Chondrocyte (in vitro differentiated cells): Measurements from ENCODE around the gene SEC14L2. TPM values are rescaled to one million over a fixed set of nuclear protein-coding genes. Genes with fewer than 3 reads are reported as not detected.
A peak's percentile ranks its signal among the peaks of the same experiment; 100 is the strongest.

Source experiments
- DNase-seq: peaks from one replicate; pipeline ENCODE4 v3.0.0; 2021; ENCODE audit warnings: mixed read lengths, low spot score
- H3K27ac Mint-ChIP-seq: one replicate; pipeline ENCODE4 v1.8.0; 2021; ENCODE audit warnings: mild to moderate bottlenecking, moderate library complexity, mixed read lengths; ENCODE audit not compliant: unreplicated experiment
- H3K27me3 Mint-ChIP-seq: 2 replicates; pipeline ENCODE4 v1.8.0; 2021; ENCODE audit warnings: low read depth, mixed read lengths
- H3K36me3 Mint-ChIP-seq: 2 replicates; pipeline ENCODE4 v1.8.0; 2021; ENCODE audit warnings: low read depth, mixed read lengths
- H3K4me1 Mint-ChIP-seq: 2 replicates; pipeline ENCODE4 v1.8.0; 2021; ENCODE audit warnings: low read depth, mild to moderate bottlenecking, mixed read lengths
- H3K4me3 Mint-ChIP-seq: one replicate; pipeline ENCODE4 v1.8.0; 2021; ENCODE audit warnings: mild to moderate bottlenecking, moderate library complexity, mixed read lengths; ENCODE audit not compliant: unreplicated experiment
- H3K9me3 Mint-ChIP-seq: 2 replicates; pipeline ENCODE4 v1.8.0; 2021; ENCODE audit warnings: low read depth, mixed read lengths
- total RNA-seq: library from RNA; stranded (reverse); gene quantifications from 3 replicates; pipeline ENCODE4 v1.2.1, GENCODE V29; 2021
- TF ChIP-seq, protein P1 (sequence below): fragments of 200-600 bp; sonication (generic); IDR thresholded peaks from 2 replicates; pipeline ENCODE4 v1.5.0; 2021; ENCODE audit warnings: antibody characterized with exemption, mild to moderate bottlenecking, moderate library complexity

SEC14L2 gene
- total RNA-seq, 1 donor from 2014 or later, result 15.5 TPM

DNA sequence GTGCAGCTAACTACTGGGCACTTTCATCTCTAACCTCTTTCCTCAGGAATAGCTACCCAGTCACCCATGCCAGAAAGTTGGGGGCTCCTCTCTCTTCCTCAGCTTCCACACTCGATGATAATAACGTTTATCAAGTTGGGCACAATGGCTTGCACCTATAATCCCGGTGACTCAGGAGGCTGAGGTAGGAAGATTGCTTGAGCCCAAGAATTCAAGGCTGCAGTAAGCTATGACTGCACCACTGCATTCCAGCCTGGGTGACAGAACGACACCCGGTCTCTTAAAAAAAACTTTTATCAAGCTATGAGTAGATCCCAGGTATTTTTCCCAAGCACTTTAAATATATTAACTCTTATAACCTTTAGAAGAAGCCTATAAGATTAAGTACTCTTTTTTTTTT is 42.2 kb upstream of the SEC14L2 start:
- TF ChIP-seq, protein P1, sequence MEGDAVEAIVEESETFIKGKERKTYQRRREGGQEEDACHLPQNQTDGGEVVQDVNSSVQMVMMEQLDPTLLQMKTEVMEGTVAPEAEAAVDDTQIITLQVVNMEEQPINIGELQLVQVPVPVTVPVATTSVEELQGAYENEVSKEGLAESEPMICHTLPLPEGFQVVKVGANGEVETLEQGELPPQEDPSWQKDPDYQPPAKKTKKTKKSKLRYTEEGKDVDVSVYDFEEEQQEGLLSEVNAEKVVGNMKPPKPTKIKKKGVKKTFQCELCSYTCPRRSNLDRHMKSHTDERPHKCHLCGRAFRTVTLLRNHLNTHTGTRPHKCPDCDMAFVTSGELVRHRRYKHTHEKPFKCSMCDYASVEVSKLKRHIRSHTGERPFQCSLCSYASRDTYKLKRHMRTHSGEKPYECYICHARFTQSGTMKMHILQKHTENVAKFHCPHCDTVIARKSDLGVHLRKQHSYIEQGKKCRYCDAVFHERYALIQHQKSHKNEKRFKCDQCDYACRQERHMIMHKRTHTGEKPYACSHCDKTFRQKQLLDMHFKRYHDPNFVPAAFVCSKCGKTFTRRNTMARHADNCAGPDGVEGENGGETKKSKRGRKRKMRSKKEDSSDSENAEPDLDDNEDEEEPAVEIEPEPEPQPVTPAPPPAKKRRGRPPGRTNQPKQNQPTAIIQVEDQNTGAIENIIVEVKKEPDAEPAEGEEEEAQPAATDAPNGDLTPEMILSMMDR, result no peak
- Mint-ChIP-seq H3K4me1 (peaks cover 37% of the 10 kb centered on the region), H3K27me3 (no peaks in the 10 kb centered on the region), H3K27ac (no peak overlapping the region), H3K36me3 (peaks cover 15% of the 10 kb centered on the region), H3K9me3 (no peaks in the 10 kb centered on the region), H3K4me3 (no peak overlapping the region)
- no peak for DNase-seq

DNA sequence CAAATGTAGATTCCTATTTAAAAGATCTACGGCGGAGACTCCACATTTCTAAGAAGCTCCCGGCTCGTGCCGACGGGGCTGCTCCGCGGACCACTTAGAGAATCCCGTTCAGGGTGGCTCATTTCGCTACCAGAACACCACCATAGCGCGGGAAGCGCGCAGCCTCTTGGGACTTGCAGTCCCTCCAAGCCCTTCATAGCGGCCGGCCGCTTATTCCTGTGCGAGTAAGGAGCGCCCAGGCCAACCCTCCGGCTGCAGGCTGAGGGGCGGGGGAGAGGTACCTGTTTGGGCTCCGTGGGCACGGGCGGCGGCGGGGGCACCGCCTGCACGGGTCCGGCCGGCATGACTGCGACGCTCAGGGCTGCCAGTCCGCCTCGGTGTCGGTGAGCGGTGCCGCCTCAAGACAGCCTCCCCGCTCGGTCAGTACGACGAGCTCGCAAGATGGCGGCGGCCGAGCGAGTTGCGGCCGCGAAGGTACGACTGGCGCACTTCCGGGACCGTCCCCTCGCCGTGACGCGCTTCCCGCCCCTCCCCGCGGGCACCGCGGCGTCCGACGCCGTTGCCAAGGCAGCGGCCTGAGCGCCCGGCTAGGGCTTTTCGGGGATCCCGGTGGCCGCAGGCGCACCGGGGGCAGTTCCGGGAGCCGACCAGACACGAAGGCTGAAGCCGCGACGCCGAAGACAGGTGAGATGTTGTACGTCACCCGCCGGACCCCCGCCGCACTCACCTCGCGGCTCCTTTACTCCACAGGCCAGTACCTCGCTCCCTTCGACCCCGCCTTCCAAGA is 40.2 kb upstream of the SEC14L2 start, which contains the start of the genes CCDC157 and SF3A1:
TSS of gene CCDC157 (plus strand) at position 559 of the 787 bp plus-strand sequence. CDS start 8,994 bp downstream, outside the sequence.
TSS of gene SF3A1 (minus strand) at position 446 of the 787 bp plus-strand sequence. CDS start at position 344, 102 bp downstream.
- H3K27ac Mint-ChIP-seq, result peak within 1 kb of the TSS; percentile 93
- TF ChIP-seq, protein P1, result no peak
- DNase-seq, result no peak
- H3K9me3 Mint-ChIP-seq, result no peaks in the 10 kb centered on the region
- peaks cover 37% of the 10 kb centered on the region for H3K4me1 Mint-ChIP-seq
- peak within 1 kb of the TSS; percentile 91 for H3K4me3 Mint-ChIP-seq
- no peaks in the 10 kb centered on the region for H3K27me3 Mint-ChIP-seq
- H3K36me3 Mint-ChIP-seq, result peaks cover 7% of the 10 kb centered on the region

DNA sequence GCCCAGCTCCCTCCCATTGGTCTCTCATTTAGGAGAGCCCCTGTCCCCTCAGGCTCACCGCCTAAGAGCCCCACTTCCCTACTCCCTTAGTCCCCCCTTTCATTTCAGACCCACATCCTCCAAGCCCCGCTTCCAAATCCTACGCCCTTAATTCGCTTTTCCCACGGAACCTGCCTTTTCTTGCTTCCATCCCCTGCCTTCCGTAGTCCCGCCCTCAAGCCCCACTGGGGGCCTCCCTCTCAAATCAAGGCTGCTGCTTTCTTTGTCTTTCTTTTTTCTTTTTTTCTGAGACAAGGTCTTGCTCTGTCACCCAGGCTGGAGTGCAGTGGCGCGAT is 39.6 kb upstream of the SEC14L2 start:
- peaks cover 2% of the 10 kb centered on the region for H3K36me3 Mint-ChIP-seq
- H3K9me3 Mint-ChIP-seq, result no peaks in the 10 kb centered on the region
- H3K4me3 Mint-ChIP-seq, result peak overlapping the region; percentile 91
- TF ChIP-seq, protein P1, result no peak
- no peaks in the 10 kb centered on the region for H3K27me3 Mint-ChIP-seq
- DNase-seq, result no peak
- H3K4me1 Mint-ChIP-seq, result peaks cover 37% of the 10 kb centered on the region
- H3K27ac Mint-ChIP-seq, result peak overlapping the region; percentile 93

DNA sequence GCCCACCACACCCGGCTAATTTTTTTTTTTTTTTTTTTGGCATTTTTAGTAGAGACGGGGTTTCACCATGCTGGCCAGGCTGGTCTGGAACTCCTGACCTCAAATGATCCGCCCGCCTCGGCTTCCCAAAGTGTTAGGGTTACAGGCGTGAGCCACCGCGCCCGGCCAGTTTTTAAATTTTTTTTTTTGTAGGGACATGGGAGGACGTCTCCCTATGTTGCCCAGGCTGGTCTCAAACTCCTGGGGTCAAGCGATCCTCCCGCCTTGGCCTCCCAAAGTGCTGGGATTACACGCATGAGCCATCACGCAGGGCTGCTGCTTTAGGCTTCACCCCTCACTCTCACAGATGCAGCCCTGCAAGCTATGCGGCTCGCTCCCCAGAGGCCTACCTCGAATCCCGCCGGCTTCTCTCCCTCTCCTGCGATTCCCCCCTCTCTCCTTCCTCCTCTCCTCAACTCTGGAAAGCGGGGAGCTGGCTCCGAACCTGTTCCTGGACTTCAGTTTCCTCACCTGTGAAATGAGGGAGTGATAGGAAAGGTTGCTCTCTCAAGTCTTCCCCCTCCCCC is 39.1 kb upstream of the SEC14L2 start:
- H3K9me3 Mint-ChIP-seq, result no peaks in the 10 kb centered on the region
- peaks cover 37% of the 10 kb centered on the region for H3K4me1 Mint-ChIP-seq
- H3K27me3 Mint-ChIP-seq, result no peaks in the 10 kb centered on the region

DNA sequence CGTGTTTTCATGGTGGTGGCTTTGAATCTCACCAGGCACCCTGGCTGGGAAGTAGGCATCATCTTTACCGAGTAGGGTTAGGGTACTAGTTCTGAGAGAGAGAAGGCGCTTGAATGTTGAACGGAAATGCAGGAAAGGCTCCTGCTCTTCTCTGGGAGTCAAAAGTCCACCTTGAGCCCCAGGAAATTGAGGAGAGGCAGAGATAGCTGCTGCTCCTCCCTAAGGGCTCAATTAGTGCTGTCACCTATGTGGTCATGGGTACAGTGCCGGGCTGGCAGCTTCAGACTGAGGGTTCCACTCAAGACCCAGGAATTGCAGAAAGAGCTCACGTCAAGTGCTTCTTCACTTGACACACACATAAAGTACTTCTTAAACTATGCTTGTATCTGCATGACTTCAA is 38.3 kb upstream of the SEC14L2 start:
- Mint-ChIP-seq H3K27ac (no peak overlapping the region), H3K4me1 (peaks cover 36% of the 10 kb centered on the region), H3K27me3 (no peaks in the 10 kb centered on the region), H3K36me3 (peaks cover 2% of the 10 kb centered on the region), H3K4me3 (no peak overlapping the region), H3K9me3 (no peaks in the 10 kb centered on the region)
- DNase-seq, result no peak
- TF ChIP-seq, protein P1, result no peak

More for the DNA sequence above, 39.1 kb upstream of the SEC14L2 start:
- Mint-ChIP-seq H3K36me3 (peaks cover 2% of the 10 kb centered on the region), H3K4me3 (peak overlapping the region; percentile 91), H3K27ac (no peak overlapping the region)
- no peak for DNase-seq
- TF ChIP-seq, protein P1, result no peak
